Neural cell (in vitro differentiated cells): ENCODE data around the gene SMARCB1.

Source experiments
- CTCF ChIP-seq: fragments of 450-650 bp; IDR thresholded peaks from 2 replicates; pipeline ENCODE4 v1.5.1; 2014; ENCODE audit warnings: antibody characterized with exemption, mild to moderate bottlenecking, moderate library complexity; ENCODE audit not compliant: poor library complexity, severe bottlenecking
- EP300 ChIP-seq: fragments of 450-650 bp; conservative IDR thresholded peaks from 2 replicates; pipeline ENCODE4 v1.6.1; 2014; ENCODE audit warnings: antibody characterized with exemption, mild to moderate bottlenecking, moderate library complexity; ENCODE audit not compliant: poor library complexity, severe bottlenecking
- MXI1 ChIP-seq: fragments of 450-650 bp; conservative IDR thresholded peaks from 2 replicates; pipeline ENCODE4 v1.6.1; 2014; ENCODE audit warnings: antibody characterized with exemption, mild to moderate bottlenecking; ENCODE audit not compliant: poor library complexity, severe bottlenecking
- RAD21 ChIP-seq: fragments of 450-650 bp; conservative IDR thresholded peaks from 2 replicates; pipeline ENCODE4 v1.6.1; 2014; ENCODE audit warnings: antibody characterized with exemption, mild to moderate bottlenecking, moderate library complexity
- TAF1 ChIP-seq: IDR thresholded peaks from 2 replicates; pipeline ENCODE4 v1.6.1; 2012; ENCODE audit warnings: low read depth

- TF ChIP-seq RAD21, result no peak
- TF ChIP-seq CTCF, result no peak
- no peak for TF ChIP-seq MXI1
- no peak for TF ChIP-seq EP300
- TF ChIP-seq TAF1, result no peak
These were observed 61.5 kb downstream of the SMARCB1 start for GRCh38 chr22:23847991-23848864.
